ENCODE measurements around the gene NUP210L. TPM values are rescaled to one million over a fixed set of nuclear protein-coding genes. Genes with fewer than 3 reads are reported as not detected.

The NUP210L gene
- total RNA-seq, 1 donor from 2014 or later = not detected

- no peak for TF ChIP-seq CTCF (IDR thresholded peaks at IDR 0.05)
- intact Hi-C loops (cut with DNase I) = loop anchor here (1.0 to 5.0 kb wide), 8 partner anchors 12 to 459 kb away; partner anchors contain the start of genes CREB3L4, CRTC2, HAX1 and RAB13
- peak overlapping the region; percentile 89 to 98 for H3K27ac ChIP-seq
- H3K9me3 ChIP-seq = no peaks in the 10 kb centered on the region
- peaks cover 4 to 9% of the 10 kb centered on the region in 2 donors for H3K4me1 ChIP-seq
- no peaks in the 10 kb centered on the region for H3K27me3 ChIP-seq
- peaks cover 51 to 55% of the 10 kb centered on the region in 2 donors for H3K36me3 ChIP-seq
- DNase-seq (ENCODE audit: low spot score in 2 of 2) = peak; percentile 75 to 93
- H3K4me3 ChIP-seq = peak overlapping the region; percentile 93 to 99
Observed at GRCh38 chr1:153945795-153946621, 208.9 kb downstream of the NUP210L start.

GRCh38 chr1:153945131-153945794, 209.6 kb downstream of the NUP210L start:
- DNase-seq (ENCODE audit: low spot score in 2 of 2) = peak; percentile 41 to 80
- peak overlapping the region; percentile 93 to 99 for H3K4me3 ChIP-seq
- peaks cover 51 to 55% of the 10 kb centered on the region in 2 donors for H3K36me3 ChIP-seq
- H3K27me3 ChIP-seq = no peaks in the 10 kb centered on the region
- intact Hi-C loops (cut with DNase I) = loop anchor here (1.0 to 5.0 kb wide), 3 partner anchors 22 to 458 kb away; no protein-coding TSS in a partner anchor
- no peak for TF ChIP-seq CTCF (IDR thresholded peaks at IDR 0.05)
- H3K27ac ChIP-seq = peak overlapping the region; percentile 89 to 98
- no peaks in the 10 kb centered on the region for H3K9me3 ChIP-seq
- peaks cover 4 to 9% of the 10 kb centered on the region in 2 donors for H3K4me1 ChIP-seq

GRCh38 chr1:153944827-153945117, 210.1 kb downstream of the NUP210L start:
- no peak for TF ChIP-seq CTCF (IDR thresholded peaks at IDR 0.05)
- intact Hi-C loops (cut with DNase I) = loop anchor here (1.0 to 5.0 kb wide), 3 partner anchors 21 to 457 kb away; no protein-coding TSS in a partner anchor
- H3K4me3 ChIP-seq = peak overlapping the region; percentile 93 to 99
- no peaks in the 10 kb centered on the region for H3K27me3 ChIP-seq
- H3K27ac ChIP-seq = peak overlapping the region; percentile 89 to 98
- DNase-seq (ENCODE audit: low spot score in 2 of 2) = no peak
- peaks cover 4 to 9% of the 10 kb centered on the region in 2 donors for H3K4me1 ChIP-seq
- H3K9me3 ChIP-seq = no peaks in the 10 kb centered on the region
- peaks cover 51 to 53% of the 10 kb centered on the region in 2 donors for H3K36me3 ChIP-seq

- Histone ChIP-seq H3K27ac (peak overlapping the region; percentile 89 to 98), H3K4me3 (peak overlapping the region in 1 of 2 donors; percentile 93), H3K36me3 (peaks cover 51 to 52% of the 10 kb centered on the region in 2 donors), H3K4me1 (peaks cover 4 to 9% of the 10 kb centered on the region in 2 donors), H3K9me3 (no peaks in the 10 kb centered on the region), H3K27me3 (no peaks in the 10 kb centered on the region)
- no peak for TF ChIP-seq CTCF (IDR thresholded peaks at IDR 0.05)
- no peak for DNase-seq (ENCODE audit: low spot score in 2 of 2)
- intact Hi-C loops (cut with DNase I) = no loop called here
Observed at GRCh38 chr1:153944005-153944826, 210.7 kb downstream of the NUP210L start.

Data from ascending aorta (tissue), 2 donors.